RKO (cell line): ENCODE results near the gene RAPGEF5.

Experiments
- DNase-seq: peaks from one replicate; pipeline ENCODE4 v3.0.0-alpha.2; 2016; ENCODE audit warnings: low spot score

The RAPGEF5 gene

DNA sequence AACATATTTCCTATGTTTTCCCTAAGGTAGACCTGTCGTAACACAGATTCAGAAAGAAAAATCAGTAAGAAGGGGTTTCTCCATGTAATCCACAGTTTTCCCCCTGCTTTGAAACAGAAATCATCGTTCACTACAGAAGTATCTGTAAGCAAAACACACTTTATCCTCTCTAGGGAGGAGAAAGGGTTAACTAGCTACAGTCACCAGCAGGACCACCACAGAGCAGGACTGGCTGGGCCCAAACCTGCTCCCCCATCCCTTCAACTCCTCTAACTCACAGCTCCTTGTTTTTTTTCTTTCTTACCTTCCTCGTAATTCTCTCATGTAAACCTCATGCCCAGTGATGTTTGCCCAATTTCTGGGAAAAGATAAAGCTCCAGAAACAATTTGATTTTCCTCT lies 167.7 kb downstream of the RAPGEF5 start:
- DNase-seq, result no peak

DNA sequence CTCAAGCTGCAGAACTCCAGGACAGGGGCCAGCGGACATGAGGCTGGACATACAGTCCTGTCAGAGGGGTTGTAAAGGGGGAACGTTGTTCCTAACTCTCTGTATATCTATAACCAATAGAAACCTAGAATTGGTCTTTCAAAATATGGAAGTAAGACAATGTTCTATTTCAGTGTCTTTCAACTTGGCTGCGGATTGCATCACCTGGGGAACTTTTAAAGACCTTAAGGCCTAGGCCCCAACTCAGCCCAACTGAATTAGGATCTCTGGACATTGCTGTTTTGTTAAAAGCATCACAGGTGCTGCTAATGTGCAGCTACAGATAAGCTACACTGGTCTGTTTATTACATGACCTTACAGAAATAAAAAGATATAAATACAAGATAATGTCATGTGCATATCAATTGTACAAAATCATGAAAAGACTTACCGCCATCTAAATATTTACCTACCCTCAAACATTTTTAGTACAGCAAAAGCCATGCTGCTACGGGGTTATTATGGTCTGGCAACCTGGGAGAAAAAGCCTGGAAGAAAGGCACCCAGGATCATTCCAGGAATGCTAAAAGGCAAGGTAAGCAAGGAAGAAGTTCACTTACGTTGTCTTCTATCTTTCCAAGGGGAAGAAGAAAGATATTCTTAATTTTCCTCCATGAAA lies 169.1 kb downstream of the RAPGEF5 start:
- no peak for DNase-seq

DNA sequence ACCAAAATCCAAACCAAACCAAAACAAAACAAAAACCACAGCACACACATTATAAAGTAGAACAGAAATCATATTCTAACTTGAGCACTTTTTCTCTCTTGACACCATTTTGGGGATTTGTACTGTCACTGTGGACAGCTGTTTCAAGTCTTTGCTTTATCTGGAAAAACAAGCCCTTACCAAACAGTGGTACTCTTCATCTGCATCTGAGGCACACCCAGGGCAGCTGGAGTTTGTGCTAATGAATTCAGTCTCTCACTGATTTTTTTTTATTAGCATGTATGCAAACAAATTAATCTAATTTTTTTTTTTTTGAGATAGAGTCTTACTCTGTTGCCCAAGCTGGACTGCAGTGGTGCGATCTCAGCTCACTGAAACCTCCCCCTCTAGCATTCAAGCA lies 171.4 kb downstream of the RAPGEF5 start:
- DNase-seq, result no peak

DNA sequence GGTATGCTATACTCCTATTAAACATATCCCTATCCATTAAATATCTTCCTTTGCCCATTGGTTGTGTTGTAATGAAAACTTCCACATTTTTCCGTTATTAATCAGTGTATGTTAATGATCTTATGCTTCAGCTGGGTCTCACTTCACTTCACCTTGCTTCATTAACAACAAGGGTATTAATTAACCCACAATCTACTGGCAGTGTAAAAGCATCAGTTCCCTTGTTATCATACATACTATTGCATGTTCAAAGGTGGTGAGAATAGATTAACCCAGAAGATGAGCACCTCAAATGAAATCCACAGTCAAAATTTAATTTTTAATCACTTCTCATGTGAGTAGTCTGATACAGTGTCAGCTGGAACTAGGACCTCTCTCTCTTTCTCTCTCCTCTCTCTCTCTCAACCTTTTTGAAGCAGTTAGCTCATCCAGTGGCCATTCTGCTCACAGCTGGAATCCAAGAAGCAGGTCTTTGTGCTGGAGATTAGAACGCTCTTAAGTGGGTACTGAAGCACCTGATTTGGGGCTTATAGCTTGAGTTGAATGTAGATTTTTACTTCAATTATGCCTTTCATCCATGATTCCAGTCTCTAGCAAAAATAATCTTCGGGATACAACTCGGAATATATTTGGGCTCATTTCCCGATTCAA lies 172.3 kb downstream of the RAPGEF5 start:
- no peak for DNase-seq

DNA sequence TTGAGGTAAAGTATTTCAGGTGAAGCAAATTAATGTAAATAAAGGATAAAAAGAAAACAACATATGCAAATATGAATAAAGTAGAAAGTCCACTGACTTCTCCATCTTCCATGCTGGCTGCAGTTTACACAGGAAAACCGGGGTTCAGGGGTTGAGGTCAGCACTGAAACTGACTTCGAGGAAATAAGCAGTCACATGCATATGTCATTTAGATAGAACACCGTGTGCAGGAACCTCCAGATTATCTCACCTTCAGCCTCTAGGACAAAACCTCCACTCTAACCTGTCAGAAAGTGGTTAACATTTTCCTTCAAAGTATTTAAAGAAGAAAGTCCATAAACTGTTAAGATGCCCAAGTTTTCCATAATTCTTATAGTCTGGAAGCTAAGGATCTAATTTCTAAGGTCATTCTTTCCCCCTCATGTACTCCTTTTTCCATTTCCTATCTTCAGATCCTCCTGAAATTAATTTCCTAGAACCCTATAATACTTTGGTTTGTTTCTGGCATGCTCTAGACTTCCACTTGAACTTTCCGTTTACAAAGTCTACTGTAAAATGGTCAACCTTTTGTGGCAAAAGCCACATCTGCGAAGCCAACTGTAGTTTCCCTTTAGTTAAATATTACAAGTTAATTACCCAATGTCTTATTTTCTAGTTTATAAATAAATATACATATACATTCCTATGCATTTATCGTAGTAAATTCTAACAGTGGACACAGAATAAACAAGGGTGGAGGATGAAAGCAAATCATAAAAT lies 173.3 kb downstream of the RAPGEF5 start:
- DNase-seq, result no peak

DNA sequence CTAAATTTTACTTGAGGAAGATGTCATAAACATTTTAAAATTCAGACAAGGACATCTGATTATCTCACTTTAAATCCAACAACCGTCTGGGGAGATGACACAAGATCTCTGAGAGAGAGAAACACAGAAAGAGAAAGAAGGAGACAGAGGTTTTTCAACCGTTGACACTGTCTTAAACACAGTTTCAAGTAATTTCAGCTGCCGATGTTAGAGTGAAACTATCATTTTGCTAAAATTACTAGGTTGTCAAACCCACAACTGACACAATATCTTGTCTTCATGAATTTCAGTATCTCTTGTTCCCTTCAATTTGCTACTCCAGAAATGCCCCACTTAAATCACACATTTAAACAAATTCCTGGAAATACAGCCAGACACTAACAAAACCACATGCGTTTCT lies 174.8 kb downstream of the RAPGEF5 start:
- no peak for DNase-seq

DNA sequence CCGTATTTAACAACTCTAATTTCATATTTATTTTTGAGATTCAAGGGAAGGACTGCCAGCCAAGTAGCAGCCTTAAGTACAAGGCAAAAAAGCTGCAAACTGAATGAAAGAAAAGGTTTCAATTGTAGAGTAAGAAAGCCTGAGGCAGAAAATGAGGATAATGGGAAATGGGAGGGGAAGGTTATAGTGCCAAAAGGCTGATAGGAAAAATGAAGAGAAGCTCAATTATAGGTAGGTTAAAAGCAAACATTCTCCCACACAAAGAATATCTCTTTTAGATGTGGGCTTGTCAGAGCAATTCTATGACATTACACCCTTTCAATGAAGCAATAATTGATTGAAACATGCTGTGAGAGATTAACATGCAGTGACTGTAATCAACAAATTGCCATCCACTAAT lies 175.3 kb downstream of the RAPGEF5 start:
- no peak for DNase-seq

DNA sequence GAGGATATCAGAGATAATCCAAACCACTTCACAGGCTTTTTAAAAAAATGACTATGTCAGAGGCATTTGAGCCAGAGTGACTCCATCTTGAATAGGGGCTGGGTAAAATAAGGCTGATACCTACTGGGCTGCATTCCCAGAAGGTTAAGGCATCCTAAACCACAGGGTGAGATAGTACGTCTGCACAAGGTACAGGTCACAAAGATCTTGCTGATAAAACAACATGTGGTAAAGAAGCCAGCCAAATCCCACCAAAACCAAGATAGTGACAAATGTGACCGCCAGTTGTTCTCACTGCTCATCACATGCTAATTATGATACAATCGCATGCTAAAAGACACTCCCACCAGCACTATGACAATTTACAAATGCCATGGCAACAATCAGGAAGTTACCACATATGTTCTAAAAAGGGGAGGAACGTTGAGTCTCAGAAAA lies 177.5 kb downstream of the RAPGEF5 start:
- no peak for DNase-seq

DNA sequence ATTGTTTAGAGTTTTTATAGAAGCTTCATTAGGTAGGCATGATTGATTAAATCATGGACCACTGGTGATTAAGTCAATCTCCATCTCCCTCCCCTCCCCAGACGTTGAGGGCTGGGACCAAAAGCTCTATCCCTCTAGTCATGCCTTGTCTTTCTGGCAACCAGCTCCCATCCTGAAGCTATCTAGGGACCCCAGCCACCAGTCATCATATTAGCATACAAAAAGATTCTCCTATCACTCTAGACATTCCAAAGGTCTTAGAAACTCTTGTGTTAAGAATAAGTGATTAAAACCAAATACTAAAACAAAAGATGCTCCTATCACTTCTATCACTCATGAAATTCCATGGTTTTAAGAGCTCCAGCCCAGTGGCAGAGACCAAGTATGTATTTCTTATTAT lies 178.2 kb downstream of the RAPGEF5 start:
- DNase-seq, result no peak

DNA sequence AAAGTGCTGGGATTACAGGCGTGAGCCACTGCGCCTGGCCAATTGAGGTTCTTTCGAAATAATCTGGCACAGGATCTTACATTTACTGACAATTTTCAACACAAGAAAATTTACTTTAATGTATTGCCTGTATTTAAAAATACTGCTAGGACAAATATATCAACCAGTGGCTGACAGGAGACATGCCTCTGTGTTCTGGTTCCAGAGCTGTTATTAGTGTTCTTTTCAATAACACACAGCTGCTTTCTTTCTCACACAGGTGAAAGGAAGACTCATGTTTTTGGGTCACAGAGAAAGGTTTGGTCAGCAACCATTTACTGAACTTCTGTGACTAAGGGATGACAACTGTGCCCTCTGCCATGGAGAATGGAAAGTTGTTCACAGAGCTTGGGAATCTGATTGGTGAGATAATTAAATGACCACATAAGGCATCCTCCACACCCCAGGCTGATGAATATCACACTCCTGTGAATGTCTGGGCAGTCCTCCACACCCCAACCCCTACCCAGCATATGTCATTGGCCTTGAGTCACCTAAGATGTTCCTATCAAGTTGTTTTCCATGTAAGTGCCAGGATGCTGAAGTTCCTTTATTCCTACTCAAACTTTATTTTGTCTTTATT lies 180.1 kb downstream of the RAPGEF5 start:
- peak; percentile 2 for DNase-seq

DNA sequence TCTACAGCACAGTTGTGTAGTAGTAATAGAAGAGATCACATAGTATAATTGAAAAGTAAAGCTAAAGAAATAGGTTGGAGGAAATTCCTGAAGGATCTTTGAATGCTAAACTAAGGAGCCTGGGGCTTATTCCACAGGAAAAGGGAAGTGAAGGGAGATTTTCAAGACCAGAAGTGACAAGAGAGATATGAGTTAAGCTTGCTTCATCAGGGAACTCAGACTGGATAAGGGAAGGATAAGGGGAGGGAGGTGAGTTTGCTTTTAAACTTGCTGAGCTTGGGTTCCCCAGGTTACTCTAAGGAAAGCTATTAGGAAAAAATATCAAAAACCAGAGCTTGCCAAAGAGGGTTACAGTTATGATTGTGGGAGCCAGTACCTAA lies 182.4 kb downstream of the RAPGEF5 start:
- no peak for DNase-seq

DNA sequence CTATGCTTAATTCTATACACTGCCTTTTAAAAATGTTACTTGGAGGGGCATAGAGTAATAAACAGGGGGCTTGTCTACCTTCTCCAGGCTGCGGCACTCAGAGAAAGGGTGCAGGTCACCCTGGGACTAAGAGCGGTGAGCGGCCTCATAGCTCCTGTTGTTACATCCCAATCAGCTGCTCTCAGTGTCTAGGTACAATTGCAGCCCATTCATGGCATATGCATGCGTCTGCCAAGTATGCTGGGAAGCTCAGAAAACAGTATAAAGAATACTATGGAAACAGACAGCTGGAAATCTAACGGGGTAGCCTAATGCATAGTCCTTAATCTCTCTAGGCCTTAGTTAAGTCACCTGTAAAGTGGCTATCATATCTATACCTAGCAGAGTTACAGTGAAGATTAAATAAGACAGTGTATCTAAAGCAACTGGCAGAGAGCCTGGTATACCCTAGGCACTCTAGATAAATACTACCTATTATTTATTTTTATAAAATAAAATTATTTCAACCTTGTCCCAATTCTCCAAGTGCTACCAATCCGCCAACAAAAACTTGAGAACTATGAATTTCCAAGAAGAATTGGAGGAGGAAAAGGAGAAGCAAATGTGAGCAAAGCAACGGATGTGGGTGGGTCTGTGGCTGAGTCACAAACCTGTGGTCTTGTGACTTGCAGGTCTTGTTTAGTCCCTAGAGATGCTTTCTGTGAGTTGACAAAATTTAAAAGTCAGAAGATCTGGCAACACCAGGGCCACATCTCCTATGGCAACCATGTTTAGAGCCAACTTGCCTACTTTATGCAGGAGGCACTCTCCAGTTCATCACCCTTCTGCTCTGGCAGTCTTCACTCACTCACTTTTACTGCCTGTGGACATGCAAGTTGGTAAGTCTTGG lies 183.0 kb downstream of the RAPGEF5 start:
- no peak for DNase-seq

DNA sequence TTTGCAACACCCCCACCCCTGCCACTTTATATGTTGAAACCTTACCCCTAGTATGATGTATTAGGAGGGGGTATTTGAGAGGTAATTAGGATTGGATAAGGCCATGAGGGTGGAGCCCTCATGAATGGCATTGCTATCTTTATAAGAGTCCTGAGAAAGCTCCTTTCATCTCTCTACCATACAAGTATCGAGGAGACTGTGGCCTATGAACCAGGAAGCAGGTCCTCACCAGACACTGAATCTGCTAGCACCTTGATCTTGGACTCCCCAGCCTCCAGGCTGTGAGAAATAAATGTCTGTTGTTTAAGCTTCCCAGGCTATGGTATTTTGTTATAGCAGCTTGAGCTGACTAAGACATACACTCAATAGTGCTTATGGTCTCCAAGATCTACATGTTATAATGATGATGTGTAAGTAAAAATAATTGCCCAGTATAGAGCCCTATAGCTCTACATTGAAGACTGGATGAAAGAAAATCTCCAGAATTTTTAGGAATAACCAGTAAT lies 188.8 kb downstream of the RAPGEF5 start:
- no peak for DNase-seq

DNA sequence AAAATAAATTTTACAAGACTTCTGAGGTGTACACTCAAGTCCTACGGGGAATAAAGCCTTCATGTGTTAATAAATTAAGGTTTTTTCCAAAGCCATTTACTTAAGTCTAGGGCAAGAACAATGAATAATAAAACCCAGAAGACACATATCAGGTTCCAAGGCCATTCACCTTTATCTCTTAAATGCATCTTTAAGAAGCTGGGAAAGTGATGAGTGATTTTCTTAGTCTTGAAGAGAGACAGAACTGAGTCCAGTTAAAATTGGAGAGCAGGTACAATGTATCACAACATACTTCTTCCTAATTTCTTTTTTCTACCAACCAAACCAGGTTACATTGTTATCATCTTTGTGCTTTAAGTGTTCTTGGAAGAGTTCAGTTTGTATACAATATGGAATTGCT lies 189.5 kb downstream of the RAPGEF5 start:
- no peak for DNase-seq

DNA sequence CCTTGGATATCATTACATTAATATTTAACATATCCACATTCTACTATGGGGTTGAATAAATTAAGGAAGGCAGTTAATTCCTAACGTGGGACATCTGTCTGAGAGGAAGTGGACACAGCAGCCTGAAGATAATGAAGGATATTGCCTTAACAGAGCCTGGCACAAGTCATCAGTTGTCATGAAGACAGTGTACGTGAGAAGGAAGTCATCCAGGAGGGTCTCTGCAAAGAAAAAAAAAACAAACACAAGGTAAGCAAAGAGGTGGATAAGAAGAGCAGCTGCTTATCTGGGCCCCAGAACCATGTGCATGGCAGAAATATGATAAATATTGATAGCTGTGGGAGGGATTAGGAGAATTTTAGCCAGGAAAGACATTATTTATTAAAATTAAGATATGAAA lies 190.0 kb downstream of the RAPGEF5 start:
- DNase-seq, result no peak

DNA sequence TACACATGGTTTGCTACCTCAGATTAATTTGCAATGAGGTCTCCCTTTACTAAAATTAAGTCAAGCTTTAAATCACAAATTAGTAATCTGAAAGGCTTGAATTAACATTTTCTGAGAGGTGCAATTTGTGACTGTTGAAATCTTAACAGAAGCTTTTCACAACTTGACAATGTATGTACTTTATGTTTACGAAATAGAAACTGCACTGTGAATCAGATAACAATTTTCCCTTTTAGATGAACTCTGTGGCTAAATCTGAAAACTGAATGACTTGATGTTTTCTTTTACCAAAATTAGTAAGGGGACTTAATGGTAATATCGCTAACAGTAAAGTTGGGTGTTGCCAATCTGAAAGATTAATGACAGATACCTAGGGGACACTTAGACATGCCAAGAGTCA lies 197.6 kb downstream of the RAPGEF5 start:
- no peak for DNase-seq

DNA sequence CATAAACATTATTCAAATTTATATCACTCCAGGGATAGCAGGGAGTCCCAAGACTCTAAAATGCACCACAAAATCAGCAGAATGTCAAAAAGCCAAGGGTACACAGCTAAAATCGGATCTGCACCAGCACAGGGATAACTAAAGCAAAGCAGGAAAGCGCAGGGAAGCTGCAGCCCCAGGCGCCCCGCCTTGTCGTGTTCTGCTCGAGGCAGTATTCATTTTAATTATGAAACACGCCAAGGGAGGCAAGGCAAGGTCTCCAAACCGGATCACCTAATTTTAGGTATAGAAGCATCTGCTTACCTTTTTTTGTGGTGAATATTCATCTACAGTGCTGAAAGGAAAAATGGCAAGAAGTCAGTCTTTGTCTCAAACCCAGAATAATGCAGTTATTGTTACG lies 199.4 kb downstream of the RAPGEF5 start:
- no peak for DNase-seq

DNA sequence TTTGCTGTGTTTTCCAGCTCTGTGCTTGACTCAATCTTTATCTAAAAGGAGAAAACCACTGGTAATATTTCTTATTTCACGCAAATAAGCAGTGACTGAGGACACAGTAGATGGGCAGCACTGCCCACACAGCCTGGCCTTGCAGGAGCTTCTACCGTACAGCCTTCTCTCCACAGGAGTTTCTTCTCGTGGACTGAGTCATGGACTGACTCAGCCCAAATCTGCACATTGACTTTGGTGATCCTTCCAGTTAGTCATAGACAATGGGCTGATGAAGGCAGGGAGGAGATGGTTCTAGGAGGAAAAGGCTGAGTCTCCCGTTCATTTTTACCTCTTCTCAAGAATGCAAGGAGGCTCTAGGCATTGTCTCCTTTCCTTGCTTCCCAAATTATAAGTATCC lies 200.7 kb downstream of the RAPGEF5 start:
- peak; percentile 81 for DNase-seq

DNA sequence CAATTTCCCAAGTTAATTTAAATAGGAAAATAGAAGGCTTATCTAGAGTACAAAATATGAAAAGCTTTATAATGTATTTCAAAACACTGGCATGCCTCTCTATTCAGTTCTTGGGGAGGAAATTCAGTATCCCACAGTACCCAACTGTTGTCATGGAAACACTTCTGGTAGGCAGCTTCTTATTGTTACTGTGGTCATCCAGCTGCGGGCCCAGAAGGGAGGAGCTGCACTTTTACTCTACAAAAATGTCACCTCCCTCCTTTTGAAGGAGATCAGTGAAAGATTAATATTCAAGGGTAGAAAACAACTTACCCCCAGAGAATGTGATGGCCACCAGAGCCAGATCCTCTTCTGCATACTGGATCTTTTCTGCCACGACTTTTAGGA lies 202.8 kb downstream of the RAPGEF5 start:
- DNase-seq, result no peak

DNA sequence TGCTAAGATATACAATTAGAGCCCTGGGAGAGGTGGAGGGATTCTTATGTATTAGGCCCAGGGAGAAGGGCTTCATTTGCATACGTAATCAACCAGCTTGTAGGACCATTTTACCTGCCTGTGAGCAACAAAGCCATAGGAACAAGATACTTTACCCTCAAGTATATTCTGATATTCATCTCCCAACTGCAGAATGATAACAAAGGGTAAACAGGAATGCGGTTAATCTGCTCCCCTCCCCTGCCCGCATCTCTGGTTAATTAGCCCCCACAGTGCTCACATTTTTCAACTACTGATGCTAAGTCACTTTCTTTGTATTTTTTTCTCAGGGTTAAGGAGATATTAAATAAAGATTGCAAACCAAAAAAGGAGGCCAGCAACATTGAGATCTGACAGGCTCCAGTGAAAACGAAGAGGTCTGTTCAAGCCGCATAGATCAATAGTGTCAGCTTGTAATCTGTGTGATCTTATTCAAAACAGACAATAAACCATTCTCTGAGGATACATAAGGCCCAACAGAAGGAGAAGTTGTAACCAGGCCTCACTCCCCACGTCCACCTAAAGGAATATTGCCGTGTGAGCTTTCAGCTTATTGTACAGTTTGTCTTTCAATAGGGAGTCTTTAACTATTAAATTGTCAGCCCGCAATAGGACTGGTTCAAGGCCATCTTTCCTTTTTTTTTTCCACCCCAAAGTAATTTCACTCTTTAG lies 203.4 kb downstream of the RAPGEF5 start:
- no peak for DNase-seq

DNA sequence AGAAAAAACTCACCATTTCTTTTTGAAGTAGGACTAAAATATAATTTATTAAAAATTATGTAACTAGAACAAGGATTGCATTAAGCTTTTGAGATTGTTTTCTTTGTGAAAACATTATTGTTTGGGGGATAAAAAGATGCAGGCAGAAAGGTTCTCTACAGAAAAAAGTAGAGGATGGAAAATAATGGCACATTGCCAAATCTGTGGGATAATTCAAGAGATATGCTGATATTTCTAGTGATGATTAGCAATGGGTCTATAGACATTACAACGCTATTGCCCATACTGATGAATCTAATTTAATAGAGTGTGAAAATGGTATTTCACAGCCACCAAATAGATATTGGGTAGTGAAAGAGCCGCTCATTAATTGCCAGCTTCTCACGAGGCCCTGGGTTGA lies 204.3 kb downstream of the RAPGEF5 start:
- DNase-seq, result no peak
